ENCODE results near the gene CD81. TPM values are rescaled to one million over a fixed set of nuclear protein-coding genes. Genes with fewer than 3 reads are reported as not detected.

CD81 gene
- total RNA-seq, 1 donor from 2014 or later: 663 TPM

DNA sequence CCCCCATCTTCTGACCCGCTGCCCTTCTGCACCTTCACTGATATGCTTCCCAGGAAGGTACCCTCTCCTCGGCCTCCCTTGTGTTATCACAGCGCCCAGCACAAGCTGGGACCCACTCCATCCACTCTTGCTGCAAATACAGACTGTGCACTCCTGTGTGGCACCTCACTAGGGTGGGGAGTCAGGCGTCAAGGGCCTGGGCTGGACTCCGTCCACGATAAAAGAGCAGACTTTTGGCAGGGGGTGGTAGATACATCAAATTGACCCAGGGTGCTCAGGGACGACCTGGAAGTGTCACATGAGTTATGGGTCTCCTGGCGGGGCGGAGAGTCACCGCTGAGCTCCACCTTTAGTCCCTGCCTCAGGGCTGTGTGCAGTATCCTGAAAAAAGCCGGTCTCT lies 66.3 kb downstream of the CD81 start:
- intact Hi-C loops (cut with DNase I): no loop called here
- peak; percentile 70 for DNase-seq (ENCODE audit: low spot score)

DNA sequence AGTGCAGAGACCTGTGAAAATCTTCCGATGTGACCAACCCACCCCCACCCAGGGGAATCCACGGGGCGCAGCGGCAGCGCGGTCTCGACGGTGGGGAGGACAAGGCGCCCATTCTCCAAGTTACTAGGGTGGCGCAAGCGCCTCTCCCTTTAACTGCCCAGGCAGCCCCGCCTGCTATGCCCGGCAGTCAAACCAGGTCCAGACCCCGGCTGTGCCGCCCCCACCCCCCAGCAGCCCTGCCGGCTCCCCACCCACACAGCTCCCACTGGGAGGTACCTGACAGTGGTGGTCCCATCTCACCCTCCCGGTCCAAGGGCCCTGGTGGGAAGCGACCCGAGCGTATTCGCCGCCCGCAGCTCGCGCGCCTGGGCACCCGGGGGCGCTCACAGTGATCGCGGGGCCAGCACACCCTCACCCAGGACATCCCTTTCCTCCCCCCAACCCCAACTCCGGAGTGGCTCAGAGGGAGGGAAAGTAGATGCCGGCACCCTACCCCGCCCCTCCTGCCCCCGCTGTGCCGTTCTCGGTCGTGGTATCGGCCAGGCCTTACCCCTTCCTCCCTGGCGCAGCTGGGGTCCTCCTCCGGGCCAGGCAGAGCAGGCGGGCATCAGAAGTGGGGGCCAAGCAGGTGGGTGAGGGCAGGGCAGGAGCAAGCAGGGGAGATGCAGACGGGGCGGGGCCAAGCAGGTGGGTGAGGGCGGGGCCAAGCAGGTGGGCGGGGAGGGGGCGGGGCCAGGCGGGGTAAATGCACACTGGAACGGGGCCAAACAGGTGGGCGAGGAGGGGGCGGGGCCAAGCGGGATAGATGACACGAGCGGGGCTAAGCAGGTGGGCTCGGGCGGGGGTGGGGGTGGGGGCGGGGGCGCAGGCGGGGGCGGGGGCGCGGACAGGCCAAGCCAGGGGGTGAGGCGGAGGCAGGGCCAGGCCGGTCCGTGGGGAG lies 67.0 kb downstream of the CD81 start, which contains the start of gene TRPM5:
Gene TRPM5, minus strand, starts transcription at position 634 of the 940 bp plus-strand sequence. CDS start 21,478 bp downstream, outside the sequence.
- peak; percentile 77 for DNase-seq (ENCODE audit: low spot score)

DNA sequence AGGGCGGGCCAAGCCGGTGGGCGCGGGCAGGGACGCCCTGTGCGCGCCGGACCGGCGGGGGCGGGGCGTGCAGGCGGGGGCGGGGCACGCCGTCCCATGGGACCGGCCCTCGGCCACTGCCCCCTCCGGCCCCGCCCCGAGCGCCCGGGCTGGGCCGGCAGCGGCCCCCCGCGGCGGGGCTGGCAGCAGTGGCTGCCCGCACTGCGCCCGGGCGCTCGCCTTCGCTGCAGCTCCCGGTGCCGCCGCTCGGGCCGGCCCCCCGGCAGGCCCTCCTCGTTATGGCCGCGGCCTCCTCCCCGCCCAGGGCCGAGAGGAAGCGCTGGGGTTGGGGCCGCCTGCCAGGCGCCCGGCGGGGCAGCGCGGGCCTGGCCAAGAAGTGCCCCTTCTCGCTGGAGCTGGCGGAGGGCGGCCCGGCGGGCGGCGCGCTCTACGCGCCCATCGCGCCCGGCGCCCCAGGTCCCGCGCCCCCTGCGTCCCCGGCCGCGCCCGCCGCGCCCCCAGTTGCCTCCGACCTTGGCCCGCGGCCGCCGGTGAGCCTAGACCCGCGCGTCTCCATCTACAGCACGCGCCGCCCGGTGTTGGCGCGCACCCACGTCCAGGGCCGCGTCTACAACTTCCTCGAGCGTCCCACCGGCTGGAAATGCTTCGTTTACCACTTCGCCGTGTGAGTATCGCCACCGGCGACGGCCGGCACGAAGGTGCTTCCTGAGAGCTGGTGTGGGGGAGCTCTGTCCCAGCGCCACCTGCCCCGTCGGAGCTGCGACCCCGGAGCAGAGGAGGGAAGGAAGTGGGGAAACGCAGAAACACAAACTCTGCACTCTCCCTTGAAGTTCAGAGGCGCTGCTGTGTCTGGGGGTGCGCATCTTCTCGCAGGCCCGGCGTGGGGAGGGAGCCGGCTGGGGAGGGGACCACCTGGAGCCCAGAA lies 68.0 kb downstream of the CD81 start, which contains the start of gene KCNQ1:
Gene KCNQ1, plus strand, starts transcription at position 188 of the 925 bp plus-strand sequence. Its CDS starts 91 bp downstream, at position 279.
- peak; percentile 78 for DNase-seq (ENCODE audit: low spot score)
- intact Hi-C loops (cut with DNase I): loop anchor here (5.0 kb wide), 1 partner anchor 67 kb away; no protein-coding TSS in a partner anchor

More for the DNA sequence above, 67.0 kb downstream of the CD81 start, which contains the start of gene TRPM5:
- intact Hi-C loops (cut with DNase I): no loop called here

DNA sequence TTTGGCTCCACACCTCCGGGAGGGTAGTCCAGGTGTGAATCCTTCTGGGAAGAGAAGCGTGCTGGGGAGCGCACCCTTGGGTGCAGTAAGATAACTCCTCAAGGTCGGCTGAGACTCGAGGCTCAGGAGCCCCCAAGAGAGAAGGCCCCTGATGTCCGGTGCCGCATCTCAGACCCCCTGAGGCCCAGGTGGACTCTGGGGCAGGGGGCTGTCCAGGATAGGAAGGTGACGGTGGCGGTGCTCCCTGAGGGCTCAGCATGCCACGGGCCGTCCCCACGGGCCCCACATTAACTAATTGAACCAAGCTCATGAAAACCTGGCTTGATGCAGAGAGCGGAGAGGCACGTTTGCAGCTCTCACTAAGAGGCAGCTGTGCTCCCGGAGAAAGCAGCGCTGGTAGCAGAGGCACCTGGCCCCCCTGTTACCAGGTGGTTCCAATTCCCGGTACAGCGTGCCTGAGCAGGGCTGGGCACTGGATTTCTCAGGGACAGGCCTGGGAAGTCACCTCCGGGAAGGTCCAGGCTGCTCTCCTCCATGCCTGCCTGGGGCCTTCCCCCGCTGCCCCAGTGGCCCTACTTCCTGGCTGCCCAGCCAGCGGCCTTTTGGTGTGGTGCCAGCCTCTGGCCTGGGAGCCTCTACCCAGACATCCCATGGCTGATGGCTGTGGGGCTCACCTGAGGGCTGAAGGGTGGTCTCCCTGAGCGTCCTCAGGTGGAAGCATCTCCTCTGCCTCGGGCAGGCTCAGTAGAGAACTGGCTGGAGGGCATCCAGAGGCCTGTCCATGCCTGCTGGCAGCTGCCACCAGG lies 68.8 kb downstream of the CD81 start:
- DNase-seq (ENCODE audit: low spot score): peak; percentile 75
- intact Hi-C loops (cut with DNase I): loop anchor here (5.0 kb wide), 1 partner anchor 66 kb away; no protein-coding TSS in a partner anchor

- peak; percentile 86 for DNase-seq (ENCODE audit: low spot score)
- intact Hi-C loops (cut with DNase I): loop anchor here (5.0 kb wide), 1 partner anchor 66 kb away; no protein-coding TSS in a partner anchor
These were observed 69.6 kb downstream of the CD81 start for GRCh38 chr11:2446590-2447252.

Other genes with a start within 250 kb of the CD81 start
- gene IGF2, start 237.9 kb upstream of the CD81 start, total RNA-seq: 87.7 TPM
- gene INS, start 216.1 kb upstream of the CD81 start, total RNA-seq: not detected
- not detected for gene TH, start 205.5 kb upstream of the CD81 start, total RNA-seq
- gene ASCL2, start 106.7 kb upstream of the CD81 start, total RNA-seq: not detected
- gene C11orf21, start 75.4 kb upstream of the CD81 start, total RNA-seq: 23.2 TPM
- gene TSPAN32, start 75.3 kb upstream of the CD81 start, total RNA-seq: 26.2 TPM
- gene TSSC4, start 23.4 kb downstream of the CD81 start, total RNA-seq: 36.2 TPM
- gene TRPM5, start 67.2 kb downstream of the CD81 start, total RNA-seq: not detected
- gene KCNQ1, start 67.7 kb downstream of the CD81 start, total RNA-seq: 43.0 TPM

Data from cardiac septum (tissue), 1 donor.